SU-DHL-6 (cell line): Measurements from ENCODE around the gene STX5.

ENCODE experiments used
- H2AFZ ChIP-seq: fragments of 200-600 bp; sonication (generic); 2 replicates; pipeline ENCODE4 v1.6.1; 2014; ENCODE audit warnings: low read depth, mild to moderate bottlenecking, moderate library complexity, mixed read lengths, antibody characterized with exemption, low read length; ENCODE audit not compliant: severe bottlenecking
- H3F3A ChIP-seq: fragments of 200-600 bp; shearing (Covaris generic); 2 replicates; pipeline ENCODE4 v1.6.0; 2016; ENCODE audit warnings: antibody characterized with exemption, mild to moderate bottlenecking; ENCODE audit not compliant: insufficient read depth
- H3K27ac ChIP-seq: fragments of 200-600 bp; sonication (generic); 2 replicates; pipeline ENCODE4 v1.5.1; 2016; ENCODE audit warnings: low read depth, mild to moderate bottlenecking, low read length, moderate library complexity, mixed read lengths
- H3K27me3 ChIP-seq: fragments of 200-600 bp; sonication (generic), shearing (Covaris generic); 2 replicates; pipeline ENCODE4 v1.6.0; 2014; ENCODE audit warnings: mild to moderate bottlenecking, low read length
- H3K36me3 ChIP-seq: fragments of 200-600 bp; sonication (generic); 2 replicates; pipeline ENCODE4 v1.6.1; 2014; ENCODE audit warnings: mild to moderate bottlenecking, low read length, mixed read lengths
- H3K4me2 ChIP-seq: fragments of 300-600, 200-600 bp; shearing (Covaris generic), sonication (generic); 2 replicates; pipeline ENCODE4 v1.6.0; 2014; ENCODE audit warnings: low read length, low read depth, mild to moderate bottlenecking; ENCODE audit not compliant: poor library complexity, severe bottlenecking
- H3K4me3 ChIP-seq: fragments of 200-600 bp; sonication (generic); 2 replicates; pipeline ENCODE4 v1.5.1; 2014; ENCODE audit warnings: antibody characterized with exemption, low read length, mild to moderate bottlenecking, mixed read lengths; ENCODE audit not compliant: insufficient read depth, poor library complexity, severe bottlenecking
- H3K79me2 ChIP-seq: fragments of 200-600 bp; sonication (generic); 2 replicates; pipeline ENCODE4 v1.6.1; 2014; ENCODE audit warnings: mild to moderate bottlenecking, low read length, moderate library complexity; ENCODE audit not compliant: insufficient read depth
- H3K9ac ChIP-seq: fragments of 200-600 bp; sonication (generic); 2 replicates; pipeline ENCODE4 v1.7.0; 2014; ENCODE audit warnings: mild to moderate bottlenecking, low read length
- H3K9me2 ChIP-seq: fragments of 200-600 bp; sonication (generic); replicated peaks from 2 replicates; pipeline ENCODE4 v1.6.1; 2014; ENCODE audit warnings: low read length; ENCODE audit not compliant: insufficient read depth
- H3K9me3 ChIP-seq: fragments of 200-600 bp; sonication (generic); 2 replicates; pipeline ENCODE4 v1.6.1; 2014; ENCODE audit warnings: low read length, mixed read lengths; ENCODE audit not compliant: insufficient read depth
- H4K20me1 ChIP-seq: fragments of 200-600 bp; sonication (generic); 2 replicates; pipeline ENCODE4 v1.6.1; 2014; ENCODE audit warnings: low read depth, mild to moderate bottlenecking, antibody characterized with exemption, low read length, moderate library complexity, mixed read lengths
- EZH2phosphoT487 ChIP-seq: fragments of 200-600 bp; sonication (generic), shearing (Covaris generic); conservative IDR thresholded peaks from 2 replicates; pipeline ENCODE4 v1.6.1; 2018; ENCODE audit warnings: mild to moderate bottlenecking, antibody characterized with exemption, low read length, moderate library complexity, mixed read lengths
- TF ChIP-seq, protein P1 (sequence below): fragments of 200-600 bp; sonication (generic); IDR thresholded peaks from one replicate; pipeline ENCODE4 v1.5.1; 2017; ENCODE audit warnings: antibody characterized with exemption, mild to moderate bottlenecking, low read length, moderate library complexity; ENCODE audit not compliant: insufficient read depth, poor library complexity, severe bottlenecking

Gene STX5

DNA sequence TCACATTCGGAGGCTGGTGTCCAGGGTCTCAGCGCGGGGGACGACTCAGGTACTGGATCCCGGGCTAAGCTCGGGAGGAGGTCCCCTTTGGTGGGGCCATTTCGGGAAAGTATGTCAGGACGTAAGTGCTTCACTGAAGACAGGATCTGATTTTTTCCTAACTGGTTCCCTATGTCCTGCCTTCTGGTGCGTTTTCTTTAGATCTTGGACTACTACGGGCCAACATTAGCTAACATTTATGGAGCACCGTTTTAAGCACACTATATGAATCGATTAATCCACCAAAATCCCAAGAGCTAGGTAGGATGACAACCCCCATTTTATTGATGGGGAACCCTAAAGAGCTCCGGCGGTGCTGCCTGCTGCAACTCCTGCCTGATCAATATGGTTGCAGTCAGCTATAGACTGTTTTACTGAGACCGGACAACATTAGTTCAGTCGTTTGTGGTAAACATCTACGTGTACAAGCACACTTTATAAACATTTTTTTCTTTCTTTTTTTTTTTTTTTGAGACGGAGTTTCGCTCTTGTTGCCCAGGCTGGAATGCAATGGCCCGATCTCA is 24.6 kb upstream of the STX5 start:
- TF ChIP-seq, protein P1, sequence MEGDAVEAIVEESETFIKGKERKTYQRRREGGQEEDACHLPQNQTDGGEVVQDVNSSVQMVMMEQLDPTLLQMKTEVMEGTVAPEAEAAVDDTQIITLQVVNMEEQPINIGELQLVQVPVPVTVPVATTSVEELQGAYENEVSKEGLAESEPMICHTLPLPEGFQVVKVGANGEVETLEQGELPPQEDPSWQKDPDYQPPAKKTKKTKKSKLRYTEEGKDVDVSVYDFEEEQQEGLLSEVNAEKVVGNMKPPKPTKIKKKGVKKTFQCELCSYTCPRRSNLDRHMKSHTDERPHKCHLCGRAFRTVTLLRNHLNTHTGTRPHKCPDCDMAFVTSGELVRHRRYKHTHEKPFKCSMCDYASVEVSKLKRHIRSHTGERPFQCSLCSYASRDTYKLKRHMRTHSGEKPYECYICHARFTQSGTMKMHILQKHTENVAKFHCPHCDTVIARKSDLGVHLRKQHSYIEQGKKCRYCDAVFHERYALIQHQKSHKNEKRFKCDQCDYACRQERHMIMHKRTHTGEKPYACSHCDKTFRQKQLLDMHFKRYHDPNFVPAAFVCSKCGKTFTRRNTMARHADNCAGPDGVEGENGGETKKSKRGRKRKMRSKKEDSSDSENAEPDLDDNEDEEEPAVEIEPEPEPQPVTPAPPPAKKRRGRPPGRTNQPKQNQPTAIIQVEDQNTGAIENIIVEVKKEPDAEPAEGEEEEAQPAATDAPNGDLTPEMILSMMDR, result no peak
- no peak for TF ChIP-seq EZH2phosphoT487
- H3K9me2 ChIP-seq, result no peaks in the 10 kb centered on the region
- peak overlapping the region; percentile 78 for H3K4me3 ChIP-seq
- H3K4me2 ChIP-seq, result peak overlapping the region; percentile 99
- no peaks in the 10 kb centered on the region for H3K27me3 ChIP-seq
- no peak overlapping the region for H2AFZ ChIP-seq
- H3K79me2 ChIP-seq, result peaks cover 74% of the 10 kb centered on the region
- no peaks in the 10 kb centered on the region for H3K9me3 ChIP-seq
- H3K27ac ChIP-seq, result peak overlapping the region; percentile 75
- H3K36me3 ChIP-seq, result peaks cover 39% of the 10 kb centered on the region
- peaks cover 23% of the 10 kb centered on the region for H4K20me1 ChIP-seq
- peaks cover 62% of the 10 kb centered on the region for H3F3A ChIP-seq
- peak overlapping the region; percentile 99 for H3K9ac ChIP-seq

DNA sequence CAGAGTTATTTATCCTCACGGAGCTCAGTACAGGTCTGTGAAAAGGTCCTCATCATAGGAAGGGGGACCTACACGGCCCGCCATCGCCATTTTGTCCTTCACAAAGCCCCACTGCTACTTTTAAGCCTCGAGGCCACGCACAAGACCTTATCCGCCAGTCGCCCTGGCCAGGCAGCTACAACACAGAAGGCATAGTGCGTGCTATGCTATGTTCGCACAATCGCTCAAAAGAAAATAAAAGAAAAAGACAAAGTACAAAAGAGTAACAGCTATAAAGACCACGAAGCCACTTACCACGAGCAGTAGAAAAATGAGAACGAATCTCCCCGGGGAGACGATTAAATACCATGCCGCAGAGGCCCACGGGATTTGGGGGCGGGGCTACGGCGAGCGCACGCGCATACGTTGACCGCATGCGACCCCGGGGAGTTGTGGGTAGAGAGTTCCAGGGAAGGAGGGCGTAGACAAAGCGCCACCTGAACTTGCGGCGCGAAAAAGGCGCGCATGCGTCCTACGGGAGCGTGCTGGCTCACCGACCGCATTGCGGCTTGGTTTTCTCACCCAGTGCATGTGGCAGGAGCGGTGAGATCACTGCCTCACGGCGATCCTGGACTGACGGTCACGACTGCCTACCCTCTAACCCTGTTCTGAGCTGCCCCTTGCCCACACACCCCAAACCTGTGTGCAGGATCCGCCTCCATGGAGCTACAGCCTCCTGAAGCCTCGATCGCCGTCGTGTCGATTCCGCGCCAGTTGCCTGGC is 23.9 kb upstream of the STX5 start:
- H3K4me3 ChIP-seq, result peak overlapping the region; percentile 99
- no peak overlapping the region for H2AFZ ChIP-seq
- no peaks in the 10 kb centered on the region for H3K9me2 ChIP-seq
- peak overlapping the region; percentile 99 for H3K9ac ChIP-seq
- peak overlapping the region; percentile 88 for H3K27ac ChIP-seq
- no peak for TF ChIP-seq EZH2phosphoT487
- peaks cover 68% of the 10 kb centered on the region for H3K79me2 ChIP-seq
- H3K4me2 ChIP-seq, result peak overlapping the region; percentile 99
- peaks cover 23% of the 10 kb centered on the region for H4K20me1 ChIP-seq
- H3K36me3 ChIP-seq, result peaks cover 39% of the 10 kb centered on the region
- H3F3A ChIP-seq, result peaks cover 61% of the 10 kb centered on the region
- no peaks in the 10 kb centered on the region for H3K9me3 ChIP-seq
- no peaks in the 10 kb centered on the region for H3K27me3 ChIP-seq

DNA sequence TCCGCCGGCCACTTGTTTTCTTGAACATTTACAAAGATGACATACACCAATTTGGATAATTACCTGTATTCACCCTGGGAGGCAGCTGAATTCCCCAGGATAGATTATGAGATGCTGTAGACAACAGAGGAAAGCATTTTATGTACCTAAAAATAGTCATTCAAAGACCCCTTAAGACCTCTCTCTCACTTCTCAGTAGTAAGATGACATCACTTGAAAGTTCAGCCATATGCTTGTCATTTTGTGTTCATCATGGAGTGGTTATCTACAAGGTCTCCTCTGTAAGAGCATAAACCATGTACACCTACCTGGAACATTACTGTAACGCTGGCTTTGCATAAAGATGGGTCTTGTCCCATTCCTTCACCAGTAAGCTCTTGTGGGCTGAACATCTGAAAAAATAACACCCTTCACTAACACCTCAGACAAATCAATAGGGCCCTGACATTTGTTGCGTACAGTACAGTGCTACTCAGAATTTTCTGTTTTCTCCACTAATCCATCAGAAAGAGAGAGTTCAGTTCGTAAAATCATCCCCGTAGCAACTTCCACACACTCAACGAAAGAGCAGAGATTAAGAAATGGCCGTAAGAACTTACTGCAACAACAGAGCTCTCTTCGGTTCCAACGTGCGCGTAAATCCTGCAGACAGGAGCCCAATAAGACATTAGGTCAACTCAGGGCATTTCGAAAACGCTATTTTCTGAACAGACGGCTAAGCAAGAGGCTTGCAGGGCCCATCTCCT is 23.1 kb upstream of the STX5 start:
- H3K27ac ChIP-seq, result peak overlapping the region; percentile 88
- peaks cover 60% of the 10 kb centered on the region for H3K79me2 ChIP-seq

More for the DNA sequence above, 23.1 kb upstream of the STX5 start:
- Histone ChIP-seq H3K9ac (peak overlapping the region; percentile 99), H3K9me3 (no peaks in the 10 kb centered on the region), H3K4me3 (peak overlapping the region; percentile 99), H2AFZ (no peak overlapping the region), H3K36me3 (peaks cover 39% of the 10 kb centered on the region), H3K9me2 (no peaks in the 10 kb centered on the region), H3K4me2 (peak overlapping the region; percentile 93), H3K27me3 (no peaks in the 10 kb centered on the region), H3F3A (peaks cover 67% of the 10 kb centered on the region), H4K20me1 (peaks cover 23% of the 10 kb centered on the region)
- TF ChIP-seq, protein P1, result no peak
- no peak for TF ChIP-seq EZH2phosphoT487
